GM10248 (cell line): ENCODE measurements around the gene CFAP54.

Source experiments
- CTCF ChIA-PET: fragments of 300-600 bp; sonication (Branson Sonifier 250); formaldehyde crosslinking; extraction: SDS; loops from one replicate; lab custom pipeline; 2021; ENCODE audit warnings: antibody characterized with exemption; lab: Yijun Ruan, JAX
- POLR2A ChIA-PET: fragments of 350-650 bp; sonication (Branson Sonifier 250); formaldehyde crosslinking; extraction: SDS; loops from one replicate; lab custom pipeline; 2020; ENCODE audit warnings: antibody characterized with exemption; lab: Yijun Ruan, JAX
- DNase-seq: peaks from one replicate; pipeline ENCODE4 v3.0.0; 2012; ENCODE audit errors: extremely low spot score
- CTCF ChIP-seq: IDR thresholded peaks from 2 replicates; pipeline ENCODE4 v1.5.1; 2012; ENCODE audit warnings: mild to moderate bottlenecking, low read depth; ENCODE audit errors: extremely low read depth, missing control alignments, control extremely low read depth

Gene CFAP54

GRCh38 chr12:96810477-96810876 lies 321.1 kb downstream of the CFAP54 start:
- no peak for DNase-seq
- CTCF ChIA-PET, result interaction anchor here (2.1 kb wide), 1 partner anchor 9 kb away, joined by 7 read pairs; no protein-coding TSS in a partner anchor
- TF ChIP-seq CTCF, result no peak
- POLR2A ChIA-PET, result no interaction called here

DNA sequence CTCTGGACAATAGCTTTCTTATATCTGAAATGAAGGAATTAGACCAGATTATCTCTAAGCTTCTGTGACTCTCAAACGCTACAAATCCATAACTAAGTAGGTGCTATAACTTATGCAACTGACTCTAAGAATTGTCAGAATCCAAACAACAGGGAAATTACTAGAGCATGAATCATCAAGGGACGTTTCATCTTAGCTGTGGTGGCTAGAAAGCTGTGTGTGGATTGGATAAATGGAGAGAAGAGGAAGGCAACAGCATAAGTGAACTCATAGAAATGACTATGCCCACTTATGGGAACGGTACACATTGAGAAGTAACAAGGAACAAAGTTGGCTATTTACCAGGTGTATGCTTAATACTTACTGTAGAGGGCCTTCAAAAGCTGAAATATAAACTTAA lies 321.7 kb downstream of the CFAP54 start:
- ChIA-PET CTCF (interaction anchor here (2.1 kb wide), 1 partner anchor 10 kb away, joined by 7 read pairs; no protein-coding TSS in a partner anchor), POLR2A (no interaction called here)

GRCh38 chr12:96812153-96812552 lies 322.8 kb downstream of the CFAP54 start:
- POLR2A ChIA-PET, result no interaction called here
- CTCF ChIA-PET, result no interaction called here
- no peak for TF ChIP-seq CTCF
- DNase-seq, result no peak

More for the DNA sequence above, 321.7 kb downstream of the CFAP54 start:
- DNase-seq, result no peak
- TF ChIP-seq CTCF, result no peak

- DNase-seq, result no peak
- ChIA-PET CTCF (no interaction called here), POLR2A (no interaction called here)
- no peak for TF ChIP-seq CTCF
Measured at GRCh38 chr12:96814200-96814599, 324.8 kb downstream of the CFAP54 start.

GRCh38 chr12:96821592-96821991 lies 332.2 kb downstream of the CFAP54 start:
- no peak for DNase-seq
- CTCF ChIA-PET, result interaction anchor here (0.9 to 2.0 kb wide), 3 partner anchors 9 to 21 kb away, joined by 3 to 5 read pairs (median 3); no protein-coding TSS in a partner anchor
- no peak for TF ChIP-seq CTCF
- POLR2A ChIA-PET, result no interaction called here

DNA sequence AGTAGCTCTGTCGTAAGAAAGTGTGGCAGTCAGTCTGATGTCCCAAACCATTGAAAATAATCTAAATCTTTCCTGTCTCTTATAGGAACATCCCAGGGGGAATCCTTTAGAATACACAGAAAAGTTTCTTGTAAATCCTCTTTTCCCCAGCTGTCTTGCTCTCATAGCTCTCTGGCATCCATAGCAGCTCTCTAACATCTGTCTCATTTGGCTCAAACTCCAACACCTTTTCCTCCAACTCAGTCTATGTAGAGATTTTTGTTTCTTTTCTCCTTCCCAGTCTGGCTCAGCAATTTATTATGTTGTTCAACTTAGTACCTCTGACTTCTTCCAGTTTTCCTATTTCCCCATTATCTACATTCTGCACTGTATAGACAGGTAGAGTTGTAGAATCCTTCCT lies 333.3 kb downstream of the CFAP54 start:
- ChIA-PET POLR2A (no interaction called here), CTCF (interaction anchor here (1.0 kb wide), 1 partner anchor 23 kb away, joined by 3 read pairs; no protein-coding TSS in a partner anchor)
- DNase-seq, result no peak
- TF ChIP-seq CTCF, result no peak
